Measurements from ENCODE around the gene PRMT7. TPM values are rescaled to one million over a fixed set of nuclear protein-coding genes. Genes with fewer than 3 reads are reported as not detected.

The PRMT7 gene
- total RNA-seq, 3 donors from 2014 or later = 31.0 to 42.2 (median 41.0) TPM

DNA sequence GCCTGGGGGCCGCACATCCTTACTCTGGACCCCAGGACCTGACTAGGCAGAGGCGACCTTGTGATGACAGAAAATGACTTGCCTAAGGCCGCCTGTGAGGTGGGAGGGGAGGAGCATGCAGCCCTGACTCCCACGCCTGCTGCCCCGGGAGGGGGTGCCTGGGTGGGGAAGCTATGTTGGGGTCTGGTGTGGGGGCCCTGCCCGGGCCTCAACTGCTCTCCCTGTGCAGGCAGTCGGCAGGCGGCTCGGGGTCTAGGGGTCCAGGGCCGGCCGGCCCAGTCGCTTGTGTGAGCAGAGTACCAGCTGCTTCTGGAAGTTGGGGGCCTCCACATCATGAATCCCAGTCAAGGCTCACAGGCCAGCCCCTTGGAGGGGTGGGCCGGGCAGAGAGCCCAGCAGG, 48.1 kb downstream of the PRMT7 start:
- DNase-seq (peak in 2 of 3 donors; percentile 25 to 52), ATAC-seq (no peak)
- intact Hi-C loops (cut with DNase I, micrococcal nuclease) = no loop called here
- Histone ChIP-seq H3K4me1 (ENCODE audit: low read depth) (peaks cover 4% of the 10 kb centered on the region), H3K4me3 (no peak overlapping the region), H3K9me3 (no peaks in the 10 kb centered on the region), H3K36me3 (ENCODE audit: low read depth) (no peaks in the 10 kb centered on the region)
- TF ChIP-seq, protein P1, sequence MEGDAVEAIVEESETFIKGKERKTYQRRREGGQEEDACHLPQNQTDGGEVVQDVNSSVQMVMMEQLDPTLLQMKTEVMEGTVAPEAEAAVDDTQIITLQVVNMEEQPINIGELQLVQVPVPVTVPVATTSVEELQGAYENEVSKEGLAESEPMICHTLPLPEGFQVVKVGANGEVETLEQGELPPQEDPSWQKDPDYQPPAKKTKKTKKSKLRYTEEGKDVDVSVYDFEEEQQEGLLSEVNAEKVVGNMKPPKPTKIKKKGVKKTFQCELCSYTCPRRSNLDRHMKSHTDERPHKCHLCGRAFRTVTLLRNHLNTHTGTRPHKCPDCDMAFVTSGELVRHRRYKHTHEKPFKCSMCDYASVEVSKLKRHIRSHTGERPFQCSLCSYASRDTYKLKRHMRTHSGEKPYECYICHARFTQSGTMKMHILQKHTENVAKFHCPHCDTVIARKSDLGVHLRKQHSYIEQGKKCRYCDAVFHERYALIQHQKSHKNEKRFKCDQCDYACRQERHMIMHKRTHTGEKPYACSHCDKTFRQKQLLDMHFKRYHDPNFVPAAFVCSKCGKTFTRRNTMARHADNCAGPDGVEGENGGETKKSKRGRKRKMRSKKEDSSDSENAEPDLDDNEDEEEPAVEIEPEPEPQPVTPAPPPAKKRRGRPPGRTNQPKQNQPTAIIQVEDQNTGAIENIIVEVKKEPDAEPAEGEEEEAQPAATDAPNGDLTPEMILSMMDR (IDR thresholded peaks at IDR 0.05) = no peak

DNA sequence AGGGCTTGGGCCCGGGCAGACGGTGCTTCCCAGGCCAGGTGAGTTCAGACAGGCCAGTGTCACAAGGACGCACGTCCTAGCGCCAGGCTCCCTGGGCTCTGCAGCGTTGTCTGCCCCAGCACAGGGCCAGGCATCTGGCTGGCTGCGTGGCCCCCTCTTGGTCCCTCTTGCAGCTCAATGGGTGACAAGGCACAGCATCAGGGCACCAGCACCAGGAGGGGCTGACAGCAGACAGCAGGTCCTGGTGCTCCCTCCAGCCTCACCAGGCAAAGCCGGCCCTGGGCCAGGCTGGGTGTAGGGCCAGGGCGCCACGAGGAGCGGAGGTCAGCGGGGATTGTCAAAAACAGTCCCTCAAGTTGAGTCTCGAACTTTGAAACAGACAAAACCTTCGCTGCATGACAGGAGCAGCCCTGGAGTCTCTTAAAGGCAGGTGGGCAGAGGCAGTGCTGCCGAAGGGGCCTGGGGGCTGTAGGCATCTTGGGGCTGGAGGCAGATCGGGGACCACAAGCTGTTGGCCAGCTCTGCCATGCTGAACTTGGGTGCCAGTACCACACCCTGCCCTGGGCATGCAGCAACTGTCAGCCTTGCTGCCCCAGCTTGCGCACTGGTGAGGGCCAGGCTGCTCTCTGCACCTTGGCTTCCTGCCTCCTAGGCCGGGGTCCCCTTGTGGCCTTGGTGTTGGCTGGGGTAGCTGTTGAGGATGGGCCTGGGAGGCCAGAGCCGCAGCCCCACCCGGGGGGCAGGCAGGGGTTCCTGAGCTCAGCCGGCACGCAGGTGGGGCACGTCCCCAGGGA, 48.8 kb downstream of the PRMT7 start:
- H3K4me3 ChIP-seq = no peak overlapping the region
- ATAC-seq = peak; percentile 2
- H3K36me3 ChIP-seq (ENCODE audit: low read depth) = no peaks in the 10 kb centered on the region
- H3K4me1 ChIP-seq (ENCODE audit: low read depth) = peaks cover 4% of the 10 kb centered on the region
- intact Hi-C loops (cut with DNase I, micrococcal nuclease) = no loop called here
- no peaks in the 10 kb centered on the region for H3K9me3 ChIP-seq
- TF ChIP-seq, protein P1 (IDR thresholded peaks at IDR 0.05) = no peak
- DNase-seq = peak in 1 of 3 donors; percentile 49

DNA sequence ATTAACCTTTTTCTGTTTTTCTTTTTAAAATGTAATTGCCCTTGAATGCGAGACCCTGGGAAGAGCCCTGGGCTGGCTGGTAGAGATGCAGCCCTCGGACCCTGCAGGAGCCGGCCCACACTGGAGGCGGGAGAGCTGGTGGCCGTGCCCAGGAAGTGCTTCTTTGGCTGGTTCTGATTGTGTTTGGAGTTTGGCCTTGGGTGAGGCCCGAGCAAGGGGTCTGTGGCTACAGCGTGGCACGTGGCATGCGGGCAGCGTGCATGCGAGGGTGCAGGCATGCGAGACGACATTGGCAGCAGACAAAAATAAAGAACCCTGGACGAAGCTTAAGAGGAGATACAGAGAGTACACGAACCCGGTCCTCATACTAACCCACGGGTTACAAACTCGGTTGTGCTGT, 49.7 kb downstream of the PRMT7 start:
- ATAC-seq (no peak), DNase-seq (peak in 1 of 3 donors; percentile 41)
- TF ChIP-seq, protein P1 (IDR thresholded peaks at IDR 0.05) = no peak
- no peaks in the 10 kb centered on the region for H3K9me3 ChIP-seq
- H3K4me3 ChIP-seq = no peak overlapping the region
- H3K36me3 ChIP-seq (ENCODE audit: low read depth) = no peaks in the 10 kb centered on the region
- H3K4me1 ChIP-seq (ENCODE audit: low read depth) = peaks cover 1% of the 10 kb centered on the region
- intact Hi-C loops (cut with DNase I, micrococcal nuclease) = no loop called here

DNA sequence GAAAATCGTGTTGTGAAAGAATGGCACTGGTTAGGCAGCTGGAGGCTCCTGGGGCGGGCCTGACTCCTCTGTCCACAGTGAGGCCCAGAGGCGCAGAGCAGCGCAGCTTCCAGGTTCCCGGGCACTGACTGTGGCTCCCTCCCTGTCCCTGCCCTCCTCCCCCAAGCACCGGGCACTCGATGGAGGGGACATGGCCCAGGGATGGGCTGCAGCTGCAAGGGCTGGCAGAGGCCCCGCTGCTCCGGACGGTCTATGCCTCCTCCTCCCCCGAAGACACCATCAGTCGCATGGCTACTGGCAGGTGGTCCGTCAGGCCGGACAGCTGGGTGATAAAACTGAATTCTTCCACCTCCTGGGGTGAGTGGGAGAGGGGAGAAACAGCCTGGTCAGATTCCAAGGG, 50.1 kb downstream of the PRMT7 start:
- H3K9me3 ChIP-seq = no peaks in the 10 kb centered on the region
- H3K4me3 ChIP-seq = no peak overlapping the region
- ATAC-seq (no peak), DNase-seq (peak in 1 of 3 donors; percentile 43)
- no peaks in the 10 kb centered on the region for H3K4me1 ChIP-seq (ENCODE audit: low read depth)
- intact Hi-C loops (cut with DNase I, micrococcal nuclease) = no loop called here
- TF ChIP-seq, protein P1 (IDR thresholded peaks at IDR 0.05) = no peak
- H3K36me3 ChIP-seq (ENCODE audit: low read depth) = no peaks in the 10 kb centered on the region

DNA sequence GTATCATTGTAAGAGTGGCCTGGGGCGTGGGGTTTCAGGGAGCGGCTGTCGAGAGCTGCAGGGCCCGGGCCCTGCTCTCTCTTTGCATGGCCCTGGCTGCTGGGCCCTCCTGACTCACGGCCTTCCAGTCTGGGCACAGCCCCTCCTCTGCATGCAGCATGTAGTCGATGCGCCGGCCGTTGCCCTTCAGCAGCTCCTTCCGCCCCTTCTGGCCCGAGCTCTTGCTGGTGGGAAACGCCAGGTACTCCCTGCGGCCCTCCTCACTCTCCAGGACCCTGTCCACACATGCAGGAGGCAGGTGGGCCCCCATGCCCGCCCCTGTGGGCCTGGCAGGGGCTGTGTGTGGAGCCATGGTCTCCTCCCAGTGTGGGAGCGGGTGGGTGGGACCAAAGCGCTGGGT, 50.7 kb downstream of the PRMT7 start:
- ATAC-seq (no peak), DNase-seq (peak in 1 of 3 donors; percentile 52)
- Histone ChIP-seq H3K9me3 (no peaks in the 10 kb centered on the region), H3K4me1 (ENCODE audit: low read depth) (no peaks in the 10 kb centered on the region), H3K4me3 (no peak overlapping the region), H3K36me3 (ENCODE audit: low read depth) (no peaks in the 10 kb centered on the region)
- intact Hi-C loops (cut with DNase I, micrococcal nuclease) = no loop called here
- TF ChIP-seq, protein P1 (IDR thresholded peaks at IDR 0.05) = no peak

Data from mucosa of descending colon (tissue), 3 donors.